ENCODE data around the gene CAMK2A.

Gene CAMK2A

GRCh38 chr5:150311015-150311692 lies 21.6 kb upstream of the CAMK2A start:
- TF ChIP-seq CTCF (conservative IDR thresholded peaks at IDR 0.05; ENCODE audit: low read depth, low read length): no peak
- no peak overlapping the region for H3K4me3 ChIP-seq (ENCODE audit: low read length)
- DNase-seq (ENCODE audit: low read depth): no peak

- TF ChIP-seq CTCF (conservative IDR thresholded peaks at IDR 0.05; ENCODE audit: low read depth, low read length): no peak
- no peak overlapping the region for H3K4me3 ChIP-seq (ENCODE audit: low read length)
- DNase-seq (ENCODE audit: low read depth): no peak
These were observed 20.7 kb upstream of the CAMK2A start for GRCh38 chr5:150310246-150310645.

- H3K4me3 ChIP-seq (ENCODE audit: low read length): no peak overlapping the region
- no peak for TF ChIP-seq CTCF (conservative IDR thresholded peaks at IDR 0.05; ENCODE audit: low read depth, low read length)
- no peak for DNase-seq (ENCODE audit: low read depth)
These were observed 20.3 kb upstream of the CAMK2A start for GRCh38 chr5:150309886-150310239.

GRCh38 chr5:150309101-150309885 lies 19.7 kb upstream of the CAMK2A start:
- H3K4me3 ChIP-seq (ENCODE audit: low read length): no peak overlapping the region
- TF ChIP-seq CTCF (conservative IDR thresholded peaks at IDR 0.05; ENCODE audit: low read depth, low read length): no peak

GRCh38 chr5:150307617-150308426 lies 18.2 kb upstream of the CAMK2A start:
- no peak for DNase-seq (ENCODE audit: low read depth)
- no peak overlapping the region for H3K4me3 ChIP-seq (ENCODE audit: low read length)
- TF ChIP-seq CTCF (conservative IDR thresholded peaks at IDR 0.05; ENCODE audit: low read depth, low read length): no peak

More at GRCh38 chr5:150309101-150309885, 19.7 kb upstream of the CAMK2A start:
- no peak for DNase-seq (ENCODE audit: low read depth)

- no peak overlapping the region for H3K4me3 ChIP-seq (ENCODE audit: low read length)
- no peak for DNase-seq (ENCODE audit: low read depth)
- no peak for TF ChIP-seq CTCF (conservative IDR thresholded peaks at IDR 0.05; ENCODE audit: low read depth, low read length)
These were observed 17.2 kb upstream of the CAMK2A start for GRCh38 chr5:150306775-150307174.

Data from retinal pigment epithelial cell (primary cell).